ENCODE results near the gene KCNT1. TPM values are rescaled to one million over a fixed set of nuclear protein-coding genes. Genes with fewer than 3 reads are reported as not detected.

The KCNT1 gene
- polyA plus RNA-seq, 1 donor (not counting 4 experiments of a cell fraction or from before 2014, with no cell fraction given) = not detected

- no peak overlapping the region for H3K4me2 ChIP-seq (ENCODE audit: control insufficient read depth, extremely low read depth, insufficient read depth, low read depth, low read length)
- no peaks in the 10 kb centered on the region for H3K9me1 ChIP-seq (ENCODE audit: control insufficient read depth, extremely low read depth, insufficient read depth, low read length)
- DNase-seq (ENCODE audit: low read depth, low spot score) = no peak
- no peaks in the 10 kb centered on the region for H3K79me2 ChIP-seq (ENCODE audit: control insufficient read depth, insufficient read depth, low read length)
- no peaks in the 10 kb centered on the region for H4K20me1 ChIP-seq (ENCODE audit: control insufficient read depth, extremely low read depth, insufficient read depth, low read length)
- H3K36me3 ChIP-seq (ENCODE audit: control insufficient read depth in 2 of 2, extremely low read depth in 1 of 2, insufficient read depth in 2 of 2, low read length in 2 of 2) = no peaks in the 10 kb centered on the region
- TF ChIP-seq, protein P1, sequence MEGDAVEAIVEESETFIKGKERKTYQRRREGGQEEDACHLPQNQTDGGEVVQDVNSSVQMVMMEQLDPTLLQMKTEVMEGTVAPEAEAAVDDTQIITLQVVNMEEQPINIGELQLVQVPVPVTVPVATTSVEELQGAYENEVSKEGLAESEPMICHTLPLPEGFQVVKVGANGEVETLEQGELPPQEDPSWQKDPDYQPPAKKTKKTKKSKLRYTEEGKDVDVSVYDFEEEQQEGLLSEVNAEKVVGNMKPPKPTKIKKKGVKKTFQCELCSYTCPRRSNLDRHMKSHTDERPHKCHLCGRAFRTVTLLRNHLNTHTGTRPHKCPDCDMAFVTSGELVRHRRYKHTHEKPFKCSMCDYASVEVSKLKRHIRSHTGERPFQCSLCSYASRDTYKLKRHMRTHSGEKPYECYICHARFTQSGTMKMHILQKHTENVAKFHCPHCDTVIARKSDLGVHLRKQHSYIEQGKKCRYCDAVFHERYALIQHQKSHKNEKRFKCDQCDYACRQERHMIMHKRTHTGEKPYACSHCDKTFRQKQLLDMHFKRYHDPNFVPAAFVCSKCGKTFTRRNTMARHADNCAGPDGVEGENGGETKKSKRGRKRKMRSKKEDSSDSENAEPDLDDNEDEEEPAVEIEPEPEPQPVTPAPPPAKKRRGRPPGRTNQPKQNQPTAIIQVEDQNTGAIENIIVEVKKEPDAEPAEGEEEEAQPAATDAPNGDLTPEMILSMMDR (optimal IDR thresholded peaks at IDR 0.05 in 1 of 3, IDR thresholded peaks at IDR 0.05 in 1 of 3, conservative IDR thresholded peaks at IDR 0.05 in 1 of 3; ENCODE audit: extremely low read depth in 1 of 3, insufficient read depth in 2 of 3, low read length in 3 of 3) = no peak
- no peak for TF ChIP-seq EZH2 (IDR thresholded peaks at IDR 0.05; ENCODE audit: low read length)
- H3K4me3 ChIP-seq (ENCODE audit: control insufficient read depth in 2 of 3, extremely low read depth in 1 of 3, insufficient read depth in 2 of 3, low read depth in 1 of 3, low read length in 3 of 3) = no peak overlapping the region
- FAIRE-seq = no peak
- no peaks in the 10 kb centered on the region for H3K4me1 ChIP-seq (ENCODE audit: control insufficient read depth, extremely low read depth, insufficient read depth, low read length)
- no peak overlapping the region for H3K9ac ChIP-seq (ENCODE audit: control insufficient read depth, extremely low read depth, insufficient read depth, low read length)
- H3K27me3 ChIP-seq (ENCODE audit: control insufficient read depth, extremely low read depth, insufficient read depth, low read length) = no peaks in the 10 kb centered on the region
- dilution Hi-C loops (cut with MboI; ENCODE audit: extremely low pct_ligation_motif_present, low sequenced_read_pairs) = no loop called here
- H3K27ac ChIP-seq (ENCODE audit: control insufficient read depth, insufficient read depth, low read length) = no peak overlapping the region
- peaks cover 3% of the 10 kb centered on the region for H3K9me3 ChIP-seq (ENCODE audit: control insufficient read depth, low read depth, low read length)
- no peak overlapping the region for H2AFZ ChIP-seq (ENCODE audit: control insufficient read depth, low read length)
Measured at GRCh38 chr9:135762921-135763320, 60.9 kb downstream of the KCNT1 start.

GRCh38 chr9:135763716-135764446 is 61.9 kb downstream of the KCNT1 start:
- dilution Hi-C loops (cut with MboI; ENCODE audit: extremely low pct_ligation_motif_present, low sequenced_read_pairs) = no loop called here
- no peaks in the 10 kb centered on the region for H3K9me1 ChIP-seq (ENCODE audit: control insufficient read depth, extremely low read depth, insufficient read depth, low read length)
- H3K27me3 ChIP-seq (ENCODE audit: control insufficient read depth, extremely low read depth, insufficient read depth, low read length) = no peaks in the 10 kb centered on the region
- H3K36me3 ChIP-seq (ENCODE audit: control insufficient read depth in 2 of 2, extremely low read depth in 1 of 2, insufficient read depth in 2 of 2, low read length in 2 of 2) = no peaks in the 10 kb centered on the region
- TF ChIP-seq, protein P1 (optimal IDR thresholded peaks at IDR 0.05 in 1 of 3, IDR thresholded peaks at IDR 0.05 in 1 of 3, conservative IDR thresholded peaks at IDR 0.05 in 1 of 3; ENCODE audit: extremely low read depth in 1 of 3, insufficient read depth in 2 of 3, low read length in 3 of 3) = no peak
- TF ChIP-seq EZH2 (IDR thresholded peaks at IDR 0.05; ENCODE audit: low read length) = no peak
- no peaks in the 10 kb centered on the region for H4K20me1 ChIP-seq (ENCODE audit: control insufficient read depth, extremely low read depth, insufficient read depth, low read length)
- no peak for FAIRE-seq
- H3K9ac ChIP-seq (ENCODE audit: control insufficient read depth, extremely low read depth, insufficient read depth, low read length) = no peak overlapping the region
- no peak overlapping the region for H2AFZ ChIP-seq (ENCODE audit: control insufficient read depth, low read length)
- H3K4me1 ChIP-seq (ENCODE audit: control insufficient read depth, extremely low read depth, insufficient read depth, low read length) = no peaks in the 10 kb centered on the region
- no peak for DNase-seq (ENCODE audit: low read depth, low spot score)
- peaks cover 5% of the 10 kb centered on the region for H3K9me3 ChIP-seq (ENCODE audit: control insufficient read depth, low read depth, low read length)
- H3K79me2 ChIP-seq (ENCODE audit: control insufficient read depth, insufficient read depth, low read length) = no peaks in the 10 kb centered on the region
- no peak overlapping the region for H3K27ac ChIP-seq (ENCODE audit: control insufficient read depth, insufficient read depth, low read length)
- no peak overlapping the region for H3K4me2 ChIP-seq (ENCODE audit: control insufficient read depth, extremely low read depth, insufficient read depth, low read depth, low read length)
- H3K4me3 ChIP-seq (ENCODE audit: control insufficient read depth in 2 of 3, extremely low read depth in 1 of 3, insufficient read depth in 2 of 3, low read depth in 1 of 3, low read length in 3 of 3) = no peak overlapping the region

Measured in keratinocyte (primary cell).